Heart right ventricle (tissue), 16 donors: Measurements from ENCODE around the gene PAPSS2. TPM values are rescaled to one million over a fixed set of nuclear protein-coding genes. Genes with fewer than 3 reads are reported as not detected.
"Not testable (repeated sequence)": the region's sequence is repeated elsewhere in the genome, so short reads cannot be mapped to it uniquely, and the experiment has no call there.

Experiments
- ATAC-seq, 8 donors: fragments of 200-7000 bp; cut with Tn5 transposase; one replicate each; pipeline ENCODE4 v1.9.1; 2020; ENCODE audit warnings: mild to moderate bottlenecking in 8 of 8, moderate library complexity in 8 of 8, moderate number of reproducible peaks in 1 of 8
- DNase-seq, 2 donors: peaks; one replicate each; pipeline ENCODE4 v3.0.0-alpha.2; 2020
- H3K27ac ChIP-seq, 10 donors: fragments of 200-600 bp; sonication (generic) in 2 of 10; one replicate each; pipeline versions ENCODE4 v1.5.0 to v1.8.0; 2020 to 2022; ENCODE audit warnings: mild to moderate bottlenecking in 3 of 10
- H3K27me3 ChIP-seq, 7 donors: fragments of 200-600 bp; one replicate each; pipeline ENCODE4 v1.8.0; 2021 to 2022; ENCODE audit warnings: mild to moderate bottlenecking in 2 of 7
- H3K36me3 ChIP-seq, 9 donors: fragments of 200-600 bp; sonication (generic) in 1 of 9; one replicate each; pipeline versions ENCODE4 v1.5.0 to v1.8.0; 2020 to 2022; ENCODE audit warnings: mild to moderate bottlenecking in 2 of 9
- H3K4me1 ChIP-seq, 9 donors: fragments of 200-600 bp; sonication (generic) in 1 of 9; one replicate each; pipeline versions ENCODE4 v1.5.0 to v1.8.0; 2020 to 2022; ENCODE audit warnings: mild to moderate bottlenecking in 4 of 9
- H3K4me3 ChIP-seq, 10 donors: fragments of 200-600 bp; sonication (generic) in 2 of 10; one replicate each; pipeline versions ENCODE4 v1.5.0 to v1.8.0; 2020 to 2022; ENCODE audit warnings: mild to moderate bottlenecking in 7 of 10, moderate library complexity in 2 of 10
- H3K9me3 ChIP-seq, 11 donors: fragments of 200-600 bp in 10 of 11; sonication (generic) in 2 of 11; one replicate each; pipeline versions ENCODE4 v1.5.0 to v1.8.0; 2013 to 2022; ENCODE audit warnings: mild to moderate bottlenecking in 2 of 11, control low read depth in 1 of 11, moderate library complexity in 1 of 11
- CTCF ChIP-seq, 9 donors: fragments of 200-600 bp; sonication (generic) in 2 of 9; IDR thresholded peaks; one replicate each; pipeline versions ENCODE4 v1.5.0 to v1.8.0; 2021 to 2022; ENCODE audit warnings: antibody characterized with exemption in 9 of 9, mild to moderate bottlenecking in 5 of 9, moderate library complexity in 1 of 9
- WGBS, 2 donors: extraction: QIAGEN DNeasy Blood & Tissue Kit; methylation state at CpG; one replicate each; pipeline ENCODE4 v1.1.7; 2013; ENCODE audit warnings: inconsistent platforms in 1 of 2; 5-methylcytosine and 5-hydroxymethylcytosine counted together
- intact Hi-C, 10 donors: fragments of 100-400 bp; cut with DNase I; formaldehyde crosslinking; loops; one replicate each; pipeline versions ENCODE4 v1.11.1 to v1.14.2; 2022
- long read RNA-seq, 3 donors: library from polyadenylated mRNA; unstranded; transcript quantifications; one replicate each; pipeline ENCODE4 v2.0.0, GENCODE V29; 2020 to 2021
- polyA plus RNA-seq, 2 donors: library from polyadenylated mRNA; stranded (reverse); fragments of 200-250 nt; gene quantifications; one replicate each; pipeline ENCODE4 v1.2.3, GENCODE V29; 2013
- total RNA-seq, 10 donors: library from RNA; stranded (reverse); fragmentation: NEBNext Ultra II Directional in 3 of 10; extraction: Animal tissue kit (Norgen Biotek cat#: 25700) in 3 of 10; gene quantifications; one replicate each; pipeline versions ENCODE4 v1.2.1 to v1.2.4, GENCODE V29; 2021 to 2023
- donor health status: Arrhythmogenic right ventricular cardiomyopathy.
- donor health status: ischemic (EF 13 %, LVEDD 7.1; RV severe dilation, severe dysfunction).
- donor health status: healthy with polysubstance abuse.
- donor health status: DM: no; HTN: yes; CAD: no.
- donor health status: DM: no; HTN: no; CAD: no.
- donor health status: ischemic (EF 25% LVEDD 6.9; RV normal size, moderate dysfunction).
- donor health status: ischemic (EF 25% LVEDD 5.7; RV mildly dilated, moderate dysfunction).
- donor health status: healthy.
- donor health status: DM: yes; HTN: yes; CAD: no.
- donor health status: Ischemic cardiomyopathy.
- donor health status: ischemic (EF 35%, LVEDD 5.7; RV mildly dilated, moderate dysfunction).
- donor health status: nonischemic (EF 11% LVEDD 7.7; RV severe dilation, severe dysfunction).
- donor health status: DM: yes; HTN: yes; CAD: no.
- donor health status: PGD.
- donor health status: ischemic (EF 29% LVEDD 5.4; RV normal size, mild dysfunction).
- donor health status: nonischemic (EF 23%, LVEDD 6.1; RV moderate dilation, normal function).

The PAPSS2 gene
- total RNA-seq (10 to 100 TPM in 2 of 10 donors, 1 to 10 TPM in 8; 3.3 to 10.9 (median 7.5) TPM), polyA plus RNA-seq (1 to 10 TPM; 3.7 to 5.5 TPM)
- long read RNA-seq, donor 1, partial matches to known transcripts, result 2 of 4 reads
- long read RNA-seq, donor 1, other reads (novel, unspliced or antisense), result 0 of 4 reads
- long read RNA-seq, donor 2, transcript PAPSS2-201 (12 exons, 3,949 nt), result major isoform, 6 of 10 reads
- long read RNA-seq, donor 2, partial matches to known transcripts, result 3 of 10 reads
- long read RNA-seq, donor 2, other reads (novel, unspliced or antisense), result 1 of 10 reads
- long read RNA-seq, donor 3, partial matches to known transcripts, result 4 of 7 reads
- long read RNA-seq, donor 3, other reads (novel, unspliced or antisense), result 0 of 7 reads

- 1% methylated on average over 71 to 82 of the region's 82 CpGs for WGBS, 2 donors
- TF ChIP-seq CTCF (IDR thresholded peaks at IDR 0.05), result peak in 3 of 9 donors; percentile 21
- ATAC-seq (peak; percentile 73 to 91 (median 87)), DNase-seq (peak; percentile 66 to 75)
- Histone ChIP-seq H3K9me3 (peaks cover 0 to under 1% (median 0%) of the 10 kb centered on the region in 11 donors), H3K27me3 (peaks cover 0 to 9% (median 0%) of the 10 kb centered on the region in 7 donors), H3K4me1 (peaks cover 0 to 36% (median 18%) of the 10 kb centered on the region in 9 donors), H3K4me3 (peak within 1 kb of the TSS; percentile 53 to 87 (median 78)), H3K36me3 (no peaks in the 10 kb centered on the region), H3K27ac (peak within 1 kb of the TSS; percentile 31 to 89 (median 82))
- intact Hi-C loops, result loop anchor here in 6 of 10 donors (1.0 to 10.0 kb wide), 9 partner anchors 57 to 265 kb away; no protein-coding TSS in a partner anchor
Measured at GRCh38 chr10:87659571-87660483, at the start of gene PAPSS2. Gene PAPSS2 (plus strand): TSS chr10:87659878. CDS start chr10:87659982, 104 bp downstream.

DNA sequence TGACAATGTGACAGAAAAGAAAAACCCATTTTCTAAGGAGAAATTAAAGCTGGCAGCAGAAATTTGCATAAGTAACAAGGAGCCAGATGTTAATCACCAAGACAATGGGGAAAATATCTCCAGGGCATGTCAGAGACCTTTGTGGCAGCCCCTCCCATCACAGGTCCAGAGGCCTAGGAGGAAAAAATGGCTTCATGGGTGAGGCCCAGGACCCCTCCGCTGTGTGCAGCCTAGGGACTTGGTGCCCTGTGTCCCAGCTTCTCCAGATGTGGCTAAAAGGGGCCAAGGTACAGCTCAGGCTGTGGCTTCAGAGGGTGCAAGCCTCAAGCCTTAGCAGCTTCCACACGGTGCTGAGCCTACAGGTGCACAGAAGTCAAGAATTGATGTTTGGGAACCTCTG, 48.3 kb upstream of the PAPSS2 start:
- WGBS, 2 donors, result 93 to 98% methylated on average over 2 of the region's 2 CpGs
- H3K27me3 ChIP-seq, H3K4me1 ChIP-seq, H3K27ac ChIP-seq, ATAC-seq, H3K9me3 ChIP-seq, intact Hi-C loops, H3K4me3 ChIP-seq, DNase-seq, H3K36me3 ChIP-seq: not testable (repeated sequence)

GRCh38 chr10:87612115-87612514, 47.6 kb upstream of the PAPSS2 start:
- no peak for TF ChIP-seq CTCF (IDR thresholded peaks at IDR 0.05)
- Histone ChIP-seq H3K4me3 (no peak overlapping the region), H3K27ac (no peak overlapping the region), H3K9me3 (peaks cover 0 to 4% (median 0%) of the 10 kb centered on the region in 11 donors), H3K27me3 (peaks cover 0 to 5% (median 0%) of the 10 kb centered on the region in 7 donors), H3K36me3 (no peaks in the 10 kb centered on the region), H3K4me1 (no peaks in the 10 kb centered on the region)
- intact Hi-C loops, result no loop called here
- WGBS, 2 donors, result 39 to 86% methylated on average over 2 of the region's 2 CpGs
- ATAC-seq (no peak), DNase-seq (no peak)

- ATAC-seq, result no peak
- no peak for TF ChIP-seq CTCF (IDR thresholded peaks at IDR 0.05)
- WGBS, 2 donors, result 66 to 67% methylated on average over 2 of the region's 2 CpGs
- intact Hi-C loops, result no loop called here
- DNase-seq, result no peak
- H3K36me3 ChIP-seq, result no peaks in the 10 kb centered on the region
- H3K27me3 ChIP-seq, result peaks cover 0 to 7% (median 0%) of the 10 kb centered on the region in 7 donors
- H3K9me3 ChIP-seq, result peaks cover 0 to 4% (median 0%) of the 10 kb centered on the region in 11 donors
- H3K4me1 ChIP-seq, result no peaks in the 10 kb centered on the region
- no peak overlapping the region for H3K27ac ChIP-seq
- no peak overlapping the region for H3K4me3 ChIP-seq
Measured at GRCh38 chr10:87613751-87614150, 45.9 kb upstream of the PAPSS2 start.
